Measurements from ENCODE around the gene TMEM238L.

GRCh38 chr17:10836145-10836544, 32.2 kb upstream of the TMEM238L start:
- TF ChIP-seq CTCF (IDR thresholded peaks at IDR 0.05) (no peak), EZH2 (IDR thresholded peaks at IDR 0.05) (no peak)

All from neural progenitor cell (in vitro differentiated cells).